Stimulated activated CD8-positive, alpha-beta memory T cell treated with anti-CD3 and anti-CD28 coated beads, Interleukin-4, amount 100 ng/mL, for 4 hours (primary cell): ENCODE data around the gene TRABD2B.

Experiments used
- DNase-seq, 2 donors: peaks; one replicate each; pipeline ENCODE4 v3.0.0-alpha.2; 2020; ENCODE audit warnings: low read depth in 2 of 2, low spot score in 1 of 2

TRABD2B gene

GRCh38 chr1:47914218-47914938 lies 82.8 kb downstream of the TRABD2B start:
- no peak for DNase-seq

DNA sequence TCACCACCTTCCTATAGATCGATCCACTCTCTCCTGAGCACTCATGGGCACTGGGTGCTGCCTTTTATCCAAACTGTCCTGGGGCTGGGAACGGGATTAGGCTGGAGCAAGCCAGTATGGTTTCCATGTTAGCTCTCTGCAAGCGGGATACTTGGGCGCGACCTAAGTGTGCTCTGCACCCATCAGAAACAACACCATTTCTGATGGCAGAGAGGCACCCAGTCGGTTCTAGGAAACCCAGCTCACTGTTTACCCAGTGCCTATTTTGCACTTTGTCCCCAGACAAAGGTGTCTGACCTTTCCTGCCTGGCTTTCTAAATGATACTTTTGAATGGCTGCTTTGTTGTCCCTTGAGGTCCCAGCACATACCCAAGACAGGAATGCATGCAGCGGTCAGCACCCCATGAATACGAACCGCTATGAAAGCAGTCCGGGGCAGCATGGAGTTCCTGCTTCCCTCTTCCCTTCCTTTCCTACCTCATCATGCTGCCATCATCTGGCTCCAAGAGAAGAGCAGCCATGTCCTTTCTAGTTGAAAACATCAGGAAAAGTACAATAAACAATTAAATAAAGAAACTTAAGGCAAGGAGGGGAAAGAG lies 83.9 kb downstream of the TRABD2B start:
- no peak for DNase-seq

DNA sequence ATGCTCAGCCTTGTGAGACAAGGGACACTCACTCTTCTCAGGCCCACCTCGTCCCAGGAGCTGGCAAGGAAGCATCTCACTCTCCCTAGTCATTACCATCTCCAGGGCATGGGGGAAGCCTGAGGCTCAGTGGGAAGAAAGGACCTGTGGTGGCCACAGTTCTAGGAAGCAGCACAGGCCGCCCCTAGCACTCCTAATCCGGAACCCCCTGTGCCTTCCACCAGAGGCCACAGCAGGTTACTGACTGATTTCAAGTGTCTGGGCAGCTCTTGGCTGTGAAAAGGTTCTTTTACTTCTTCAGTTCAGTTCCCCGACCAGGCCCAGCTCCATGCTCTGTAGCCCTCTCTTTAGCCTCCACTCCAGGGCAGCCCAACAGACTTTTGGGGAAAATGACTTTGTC lies 84.4 kb downstream of the TRABD2B start:
- DNase-seq, result no peak

DNA sequence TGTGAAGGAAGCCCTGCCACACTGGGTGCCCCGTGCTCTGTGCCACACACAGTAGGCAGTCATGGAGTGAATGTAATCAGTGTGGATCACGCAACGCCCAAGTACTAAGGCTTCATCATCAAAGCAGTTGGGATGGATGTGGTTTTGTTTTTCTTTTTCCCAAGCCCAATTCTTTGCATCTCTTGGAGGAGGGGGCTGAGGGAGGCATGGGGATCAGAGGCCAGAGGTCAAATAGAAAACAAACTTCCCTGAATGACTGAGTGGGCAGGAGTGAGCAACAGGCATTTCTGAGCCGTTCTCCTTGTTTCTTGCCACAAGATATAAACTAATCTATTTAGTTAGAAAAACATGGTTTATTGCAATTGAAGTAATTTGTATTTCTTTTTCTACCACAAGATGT lies 85.3 kb downstream of the TRABD2B start:
- DNase-seq, result no peak

- no peak for DNase-seq
Measured at GRCh38 chr1:47911424-47911823, 85.8 kb downstream of the TRABD2B start.

GRCh38 chr1:47908258-47908657 lies 88.9 kb downstream of the TRABD2B start:
- DNase-seq, result no peak

DNA sequence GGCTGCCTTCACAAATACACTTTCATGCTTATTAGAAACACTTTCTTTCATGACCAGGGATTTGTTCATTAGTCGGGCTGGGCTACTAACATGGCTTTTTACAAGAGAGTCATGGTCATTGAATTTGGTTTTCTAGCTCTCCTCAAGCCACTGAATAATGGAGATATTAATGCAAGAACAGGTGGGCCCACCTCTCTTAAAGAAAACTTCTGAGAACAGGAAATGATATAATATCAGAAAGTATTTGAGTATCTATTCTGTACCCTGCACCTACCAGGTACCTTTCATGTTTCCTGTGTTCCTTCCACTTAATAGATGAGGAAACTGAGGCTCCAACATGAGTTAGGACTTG lies 90.0 kb downstream of the TRABD2B start:
- DNase-seq, result no peak

GRCh38 chr1:47906527-47907176 lies 90.5 kb downstream of the TRABD2B start:
- DNase-seq, result no peak

- no peak for DNase-seq
Measured at GRCh38 chr1:47906009-47906432, 91.2 kb downstream of the TRABD2B start.

DNA sequence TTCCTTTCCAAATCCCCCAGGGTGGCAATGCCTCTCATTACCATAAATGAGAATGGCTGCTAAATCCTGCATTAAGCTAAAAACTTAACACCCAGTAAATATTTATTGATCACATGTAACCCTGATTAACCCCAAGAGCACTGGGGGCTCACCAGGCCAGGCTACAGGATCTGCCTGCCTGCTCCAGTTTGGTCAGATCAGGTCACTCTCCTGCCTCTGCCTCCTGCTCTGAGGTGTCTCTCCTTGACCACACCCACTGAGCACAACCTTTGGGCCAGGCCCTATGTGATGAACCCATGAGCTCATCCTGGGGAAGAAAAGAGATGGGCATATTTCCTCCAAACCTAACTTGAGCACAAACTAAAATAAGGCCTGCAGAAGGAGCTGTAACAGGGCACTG lies 93.5 kb downstream of the TRABD2B start:
- no peak for DNase-seq

DNA sequence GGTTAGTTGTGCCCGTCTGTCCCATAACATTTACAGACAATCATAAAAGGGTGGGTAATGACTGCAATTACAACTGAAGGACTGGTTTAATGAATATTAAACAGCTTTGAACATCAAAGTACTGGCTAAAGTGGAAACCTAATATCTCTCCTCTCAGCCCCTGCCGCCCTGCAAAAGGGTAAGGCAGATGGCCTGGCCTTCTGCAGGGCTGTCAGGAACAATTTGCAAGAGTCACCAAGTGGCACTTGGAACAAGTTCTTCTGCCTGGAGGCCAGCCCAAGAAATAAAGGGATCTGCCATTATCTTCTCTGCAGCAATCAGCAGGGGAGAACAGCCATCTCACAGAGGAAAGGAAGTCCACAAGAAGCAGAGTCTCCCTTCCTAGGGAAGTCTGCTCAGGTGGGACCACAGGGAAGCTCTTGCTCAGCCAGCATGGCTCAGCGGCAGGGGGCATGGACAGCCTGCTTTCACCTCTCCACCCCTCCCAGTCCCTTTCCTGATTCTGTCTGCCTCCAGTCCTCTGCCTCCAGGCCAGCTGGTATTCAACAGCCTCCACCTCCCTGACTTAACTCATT lies 96.1 kb downstream of the TRABD2B start:
- no peak for DNase-seq

DNA sequence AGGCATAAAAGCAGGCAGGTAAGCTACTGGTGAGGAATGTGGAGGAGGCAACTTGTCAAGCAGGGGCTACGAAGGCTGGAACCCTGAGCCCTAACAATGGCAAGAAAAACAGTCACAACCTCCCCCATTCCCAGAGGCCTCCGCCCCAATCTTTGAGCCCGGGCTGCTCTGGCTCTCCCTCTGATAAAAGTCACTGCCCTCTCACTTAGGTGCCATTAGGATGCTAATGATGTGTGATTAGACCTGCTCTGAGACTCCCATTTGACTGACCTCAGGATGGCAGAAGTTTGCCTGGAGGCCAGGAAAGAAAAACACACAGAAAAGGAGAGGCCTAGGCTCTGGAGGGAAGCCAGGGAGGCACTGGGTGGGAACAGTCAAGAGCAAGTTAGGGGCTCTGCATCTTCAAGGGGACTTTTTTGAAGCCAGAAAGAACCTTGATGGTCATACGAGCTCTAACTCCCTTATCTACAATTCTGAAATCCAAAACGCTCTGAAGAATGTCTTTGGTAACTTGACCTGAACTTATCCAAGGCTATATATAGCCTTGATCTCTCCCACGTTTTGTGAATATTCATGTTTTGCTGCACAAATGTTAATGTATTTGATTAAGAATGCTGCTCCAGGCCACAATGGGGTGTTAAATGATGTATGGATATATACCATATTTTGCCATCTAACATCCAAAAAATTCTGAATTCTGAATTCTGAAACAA lies 98.9 kb downstream of the TRABD2B start:
- no peak for DNase-seq

DNA sequence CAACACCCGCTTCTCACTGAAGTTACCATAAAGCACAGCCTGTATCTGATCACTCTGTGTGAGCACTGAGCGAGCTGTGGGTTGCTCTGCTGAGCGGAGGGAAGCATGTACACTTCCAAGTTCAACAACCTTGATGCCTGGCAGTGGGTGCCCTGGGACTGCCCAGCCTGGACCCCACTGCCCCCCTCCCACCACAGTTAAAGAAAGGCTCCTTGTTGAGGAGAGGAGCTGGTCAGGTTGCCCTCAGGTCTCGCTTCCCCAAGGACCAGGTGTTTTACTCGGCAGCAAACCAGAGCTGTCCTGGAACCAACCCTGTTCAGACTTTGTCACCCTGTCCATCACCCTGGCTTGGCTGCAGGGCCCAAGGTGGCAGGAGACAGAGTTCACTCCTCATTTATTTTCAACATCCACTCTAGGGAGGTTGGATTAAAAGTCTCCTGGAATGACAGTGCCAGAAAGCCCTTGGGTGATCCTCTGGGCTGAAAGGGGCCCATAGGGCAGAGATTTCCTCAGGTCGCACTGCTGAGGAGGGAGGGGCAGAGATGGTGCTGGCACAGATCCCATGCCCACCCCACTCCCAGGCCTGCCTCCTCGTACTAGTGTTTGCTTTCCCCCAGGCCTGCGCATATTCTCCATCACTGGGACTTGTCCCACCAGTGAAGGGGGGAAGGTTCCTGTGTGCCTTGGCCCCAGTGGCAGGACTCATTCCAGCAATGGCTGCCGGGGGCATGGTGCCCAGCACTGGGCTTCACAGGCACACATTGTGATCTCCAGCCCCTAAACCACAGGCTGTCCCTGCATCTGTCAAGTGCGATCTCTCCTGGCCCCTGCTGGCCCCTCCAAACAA lies 101.7 kb downstream of the TRABD2B start:
- DNase-seq, result no peak

DNA sequence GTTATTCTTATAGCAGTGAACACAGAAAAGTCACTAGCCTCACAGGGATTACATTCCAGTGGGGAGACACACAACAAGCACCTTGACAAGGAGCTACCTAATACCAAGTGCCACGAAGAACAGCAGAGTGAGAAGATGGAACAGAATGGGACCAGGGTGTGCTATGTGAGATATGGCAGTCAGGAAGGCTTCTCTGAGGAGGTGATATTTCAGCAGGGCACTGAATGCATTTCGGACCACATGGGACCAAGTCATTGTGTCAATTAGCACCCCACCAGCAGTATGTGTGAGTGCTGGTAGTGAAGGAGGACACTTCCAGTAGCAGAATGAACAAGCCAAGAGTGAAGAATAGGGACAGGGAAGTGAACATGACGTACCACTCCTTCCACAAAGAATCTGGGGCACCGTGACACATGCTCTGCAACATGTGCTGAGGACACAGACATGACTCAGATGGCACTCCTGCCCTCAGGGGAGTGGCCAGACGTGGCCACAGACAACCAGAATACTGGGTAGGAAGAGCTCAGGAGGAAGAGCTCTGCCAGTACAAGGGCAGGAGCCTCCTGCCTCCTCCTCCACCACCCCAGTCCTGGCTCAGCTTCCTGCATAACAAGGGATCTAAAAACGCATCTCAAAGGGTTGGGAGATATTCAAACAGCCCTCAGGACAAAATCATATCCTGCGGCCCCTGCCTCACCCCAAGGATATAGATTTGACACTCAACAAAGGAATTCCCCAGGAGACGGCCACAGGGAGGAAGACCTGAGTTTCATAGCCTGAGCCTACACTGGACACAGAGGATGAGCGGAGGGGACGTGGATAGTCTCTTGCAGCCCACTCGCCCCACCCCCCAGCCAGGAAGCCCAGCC lies 102.5 kb downstream of the TRABD2B start:
- DNase-seq, result no peak

GRCh38 chr1:47893412-47893811 lies 103.8 kb downstream of the TRABD2B start:
- no peak for DNase-seq

GRCh38 chr1:47890779-47891178 lies 106.4 kb downstream of the TRABD2B start:
- DNase-seq, result no peak

GRCh38 chr1:47888294-47888629 lies 108.9 kb downstream of the TRABD2B start:
- no peak for DNase-seq

DNA sequence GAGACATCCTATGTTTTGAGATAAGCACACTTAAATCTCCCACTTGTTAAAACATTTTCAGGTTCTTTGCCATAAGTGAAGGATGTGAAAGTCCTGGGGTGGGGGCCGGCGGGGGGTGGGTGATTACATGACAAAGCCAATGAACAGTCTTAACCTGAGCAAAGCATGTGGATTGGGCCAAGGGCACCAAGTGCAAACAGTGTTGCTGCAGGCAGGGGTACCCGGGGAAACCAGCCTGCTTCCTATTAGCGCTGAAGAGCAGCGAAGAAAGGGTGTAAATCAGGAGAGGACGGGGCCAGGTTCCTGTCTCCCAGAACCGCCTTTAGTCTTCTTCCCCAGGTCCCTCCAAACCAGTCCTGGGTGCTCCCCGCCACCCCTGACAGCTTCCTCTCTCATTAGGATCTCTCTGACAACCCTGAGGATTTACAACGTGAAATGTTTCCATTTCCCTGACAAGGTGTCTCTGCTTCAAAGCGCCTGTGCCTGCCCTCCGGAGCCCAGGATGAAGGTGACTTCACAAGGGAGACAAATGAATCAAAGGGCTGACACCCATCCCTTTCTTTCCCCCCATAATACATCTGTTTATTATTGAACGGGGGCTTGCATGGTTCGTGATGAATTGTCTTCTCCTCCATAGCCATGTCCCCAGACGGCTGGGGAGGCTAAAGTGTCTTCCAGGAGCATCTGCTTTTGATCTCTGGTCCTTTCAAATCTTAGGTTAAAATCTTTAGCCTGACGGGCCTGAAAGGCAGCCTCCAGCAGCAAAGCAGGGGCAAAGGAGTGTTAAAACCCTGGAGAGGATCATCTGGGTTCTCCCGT lies 109.5 kb downstream of the TRABD2B start:
- no peak for DNase-seq

GRCh38 chr1:47887060-47887459 lies 110.1 kb downstream of the TRABD2B start:
- DNase-seq, result no peak
